ENCODE data around the gene MS4A6A.

The MS4A6A gene

DNA sequence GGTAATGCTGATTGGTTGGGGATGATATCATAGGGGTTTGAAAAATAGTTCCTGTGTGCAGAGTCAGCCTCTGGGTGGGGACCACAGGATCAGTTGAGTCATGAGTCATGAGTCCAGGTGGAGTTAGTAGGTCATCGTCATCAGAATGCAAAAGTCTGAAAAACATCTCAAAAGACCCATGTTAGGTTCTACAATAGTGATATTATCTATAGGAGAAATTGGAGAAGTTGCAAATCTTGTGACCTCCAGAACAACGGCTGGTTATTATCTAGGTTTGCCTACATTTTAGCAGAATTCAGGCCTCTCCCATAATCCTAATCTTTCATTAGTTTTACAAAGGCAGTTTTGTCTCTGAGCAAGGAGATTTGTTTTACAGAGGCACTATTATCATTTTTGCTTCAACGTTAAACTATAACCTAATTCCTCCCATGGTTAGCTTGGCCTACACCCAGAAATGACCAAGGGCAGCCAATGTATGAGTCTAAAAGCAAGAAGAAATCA is 55.5 kb downstream of the MS4A6A start:
- no peak for DNase-seq

DNA sequence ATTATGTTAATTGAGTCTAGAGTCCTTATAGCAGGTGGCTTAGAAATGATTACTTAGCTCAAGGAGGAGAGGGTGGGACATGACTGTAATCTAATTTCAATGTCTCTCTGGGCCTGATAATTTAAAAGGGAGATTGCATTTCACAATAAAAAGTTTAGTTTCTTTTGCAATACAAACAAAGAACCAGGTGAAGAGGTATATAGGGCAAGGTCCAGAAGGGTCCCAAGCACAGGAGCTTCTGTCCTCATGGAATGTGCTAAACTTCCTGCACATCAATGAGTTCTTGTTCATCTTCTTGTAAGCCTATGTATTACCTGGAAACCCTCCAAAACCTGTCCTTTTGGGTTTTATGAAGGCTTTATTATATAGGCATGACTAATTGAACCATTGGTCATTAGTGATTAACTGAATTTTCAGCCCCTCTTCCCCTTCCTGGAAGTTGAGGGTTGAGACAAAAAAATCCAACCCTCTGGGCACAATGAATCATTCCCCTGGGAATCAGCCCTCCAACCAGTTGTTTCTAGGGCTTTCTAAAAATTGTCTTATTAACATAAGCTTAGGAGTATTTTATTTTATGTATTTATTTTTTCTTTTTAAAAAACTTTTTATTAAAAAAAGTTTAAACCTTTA is 56.8 kb downstream of the MS4A6A start:
- DNase-seq = no peak

DNA sequence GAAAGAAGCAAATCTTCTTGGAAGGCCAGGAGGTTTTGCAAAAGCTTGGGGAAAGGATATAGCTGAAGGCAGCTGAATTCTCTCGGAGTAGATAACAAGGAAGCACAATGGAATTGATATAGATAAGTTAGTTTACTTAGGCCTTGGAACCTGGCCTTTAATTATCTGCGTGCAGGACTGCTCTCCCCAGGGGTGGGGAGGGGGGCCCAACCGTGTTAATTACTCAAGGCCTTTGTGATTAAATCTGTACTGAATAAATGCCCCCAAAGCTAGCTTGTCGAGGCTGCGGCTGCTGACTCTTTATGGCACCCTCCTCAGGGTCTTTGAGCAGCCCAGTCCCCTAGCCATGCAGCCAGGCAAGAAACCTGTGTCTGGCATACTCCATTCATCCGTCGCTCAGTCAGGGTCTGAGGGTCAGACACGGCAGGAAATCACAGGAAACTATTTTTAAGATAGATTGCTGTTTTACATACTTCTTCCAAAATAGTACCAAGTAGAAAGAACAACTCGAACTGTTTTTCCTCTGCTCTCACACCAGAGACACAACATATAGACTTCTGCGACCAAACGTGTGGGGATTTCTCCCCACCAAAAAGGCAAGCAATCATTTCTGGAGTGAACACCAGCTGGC is 58.0 kb downstream of the MS4A6A start:
- DNase-seq = no peak

Measured in DMS79 (cell line).